HCT116 (cell line): ENCODE results near the gene PRM3.

Source experiments
- CTCF ChIP-seq, 3 experiments: fragments of 200-600 bp in 1 of 3; sonication (generic) in 1 of 3; IDR thresholded peaks in 2 of 3; conservative IDR thresholded peaks in 1 of 3; 2 replicates each; pipeline ENCODE4 v1.5.1; 2012 to 2017; ENCODE audit warnings: low read depth in 2 of 3, low read length in 2 of 3, antibody characterized with exemption in 1 of 3, borderline replicate concordance in 1 of 3, control low read depth in 1 of 3, mild to moderate bottlenecking in 1 of 3, mixed read lengths in 1 of 3, mixed run types in 1 of 3, moderate library complexity in 1 of 3; ENCODE audit not compliant: insufficient read depth in 1 of 3
- EGR1 ChIP-seq: IDR thresholded peaks from 2 replicates; pipeline ENCODE4 v1.6.1; 2012; ENCODE audit warnings: low read depth
- EZH2 ChIP-seq: fragments of 200-600 bp; sonication (generic); IDR thresholded peaks from 2 replicates; pipeline ENCODE4 v1.6.1; 2017; ENCODE audit warnings: antibody characterized with exemption, mixed run types
- EZH2phosphoT487 ChIP-seq: fragments of 200-600 bp; IDR thresholded peaks from 2 replicates; pipeline ENCODE4 v1.6.1; 2018; ENCODE audit warnings: antibody characterized with exemption, borderline replicate concordance
- POLR2A ChIP-seq: IDR thresholded peaks from 2 replicates; pipeline ENCODE4 v1.7.0; 2011; ENCODE audit warnings: borderline replicate concordance; ENCODE audit not compliant: insufficient read depth, insufficient read length; ENCODE audit errors: extremely low read depth

DNA sequence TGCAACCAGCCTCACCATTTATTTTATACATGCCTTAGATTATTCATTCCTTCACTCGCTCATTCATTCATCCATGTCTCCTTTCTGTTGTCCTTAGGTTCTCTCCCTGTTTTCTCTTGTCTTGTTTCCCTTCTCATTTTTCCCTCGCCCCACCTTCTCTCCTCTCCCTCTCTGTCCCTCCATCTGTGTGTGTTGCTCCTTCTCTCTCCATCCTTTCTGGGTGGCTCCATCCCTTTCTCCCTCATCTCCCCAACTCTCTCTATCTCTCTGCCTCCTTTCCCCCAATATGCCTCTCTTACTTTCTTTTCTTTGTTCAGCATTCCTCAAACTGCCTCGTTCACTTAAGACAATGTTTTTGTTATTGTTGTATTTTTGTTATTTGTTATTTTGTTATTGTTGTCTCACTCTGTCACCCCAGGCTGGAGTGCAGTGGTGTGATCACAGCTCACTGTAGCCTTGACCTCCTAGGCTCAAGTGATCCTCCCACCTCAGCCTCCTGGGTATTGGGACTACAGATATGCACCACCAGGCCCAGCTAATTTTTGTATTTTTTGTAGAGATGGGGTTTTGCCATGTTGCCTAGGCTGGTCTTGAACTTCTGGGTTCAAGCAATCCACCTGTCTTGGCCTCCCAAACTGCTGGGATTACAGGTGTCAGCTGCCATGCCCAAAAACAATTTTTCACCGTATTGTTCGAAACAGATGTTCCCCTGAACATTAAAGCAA is 31.8 kb downstream of the PRM3 start:
- TF ChIP-seq EGR1 (no peak), EZH2 (no peak), CTCF (IDR thresholded peaks at IDR 0.05 in 2 of 3, conservative IDR thresholded peaks at IDR 0.05 in 1 of 3; ENCODE audit: borderline replicate concordance in 1 of 3, insufficient read depth in 1 of 3, low read depth in 2 of 3, low read length in 2 of 3) (no peak), POLR2A (no peak), EZH2phosphoT487 (no peak)
